Measurements from ENCODE around the gene TENT4A. TPM values are rescaled to one million over a fixed set of nuclear protein-coding genes. Genes with fewer than 3 reads are reported as not detected.
A peak's percentile ranks its signal among the peaks of the same experiment; 100 is the strongest.

The TENT4A gene
- total RNA-seq, 1 donor from 2014 or later: 16.1 TPM

DNA sequence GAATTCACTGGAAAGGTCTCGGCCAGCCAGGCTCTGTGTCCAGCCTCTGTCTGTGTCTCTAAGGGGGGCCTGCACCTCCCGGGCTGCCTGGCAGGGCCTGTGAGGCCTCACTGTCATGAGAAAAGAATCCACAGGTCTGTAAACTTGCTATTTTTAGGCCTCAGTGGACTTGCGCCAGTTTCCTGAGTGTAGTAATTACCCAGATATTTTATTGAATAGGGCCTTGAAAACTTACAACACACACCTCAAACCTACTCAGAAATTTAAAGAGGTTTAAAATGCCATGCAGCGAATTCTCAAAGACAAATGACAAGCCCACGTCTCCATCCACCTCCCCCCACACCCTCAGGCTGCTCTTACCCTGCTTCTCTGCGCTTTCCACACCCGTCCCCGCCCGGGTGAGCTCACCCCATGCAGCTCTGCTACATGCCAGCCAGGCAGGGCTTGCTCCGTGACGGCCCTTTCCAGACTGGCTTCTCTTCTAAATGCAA is 8.8 kb upstream of the TENT4A start:
- DNase-seq (ENCODE audit: low read depth): peak; percentile 64

GRCh38 chr5:6705088-6705487 is 8.1 kb upstream of the TENT4A start:
- no peak for DNase-seq (ENCODE audit: low read depth)
- no peak overlapping the region for H3K4me3 ChIP-seq (ENCODE audit: low read depth, low read length)
- TF ChIP-seq, protein P1, sequence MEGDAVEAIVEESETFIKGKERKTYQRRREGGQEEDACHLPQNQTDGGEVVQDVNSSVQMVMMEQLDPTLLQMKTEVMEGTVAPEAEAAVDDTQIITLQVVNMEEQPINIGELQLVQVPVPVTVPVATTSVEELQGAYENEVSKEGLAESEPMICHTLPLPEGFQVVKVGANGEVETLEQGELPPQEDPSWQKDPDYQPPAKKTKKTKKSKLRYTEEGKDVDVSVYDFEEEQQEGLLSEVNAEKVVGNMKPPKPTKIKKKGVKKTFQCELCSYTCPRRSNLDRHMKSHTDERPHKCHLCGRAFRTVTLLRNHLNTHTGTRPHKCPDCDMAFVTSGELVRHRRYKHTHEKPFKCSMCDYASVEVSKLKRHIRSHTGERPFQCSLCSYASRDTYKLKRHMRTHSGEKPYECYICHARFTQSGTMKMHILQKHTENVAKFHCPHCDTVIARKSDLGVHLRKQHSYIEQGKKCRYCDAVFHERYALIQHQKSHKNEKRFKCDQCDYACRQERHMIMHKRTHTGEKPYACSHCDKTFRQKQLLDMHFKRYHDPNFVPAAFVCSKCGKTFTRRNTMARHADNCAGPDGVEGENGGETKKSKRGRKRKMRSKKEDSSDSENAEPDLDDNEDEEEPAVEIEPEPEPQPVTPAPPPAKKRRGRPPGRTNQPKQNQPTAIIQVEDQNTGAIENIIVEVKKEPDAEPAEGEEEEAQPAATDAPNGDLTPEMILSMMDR (conservative IDR thresholded peaks at IDR 0.05; ENCODE audit: low read depth, low read length): no peak

More for the DNA sequence above, 8.8 kb upstream of the TENT4A start:
- H3K4me3 ChIP-seq (ENCODE audit: low read depth, low read length): no peak overlapping the region
- TF ChIP-seq, protein P1 (conservative IDR thresholded peaks at IDR 0.05; ENCODE audit: low read depth, low read length): no peak

DNA sequence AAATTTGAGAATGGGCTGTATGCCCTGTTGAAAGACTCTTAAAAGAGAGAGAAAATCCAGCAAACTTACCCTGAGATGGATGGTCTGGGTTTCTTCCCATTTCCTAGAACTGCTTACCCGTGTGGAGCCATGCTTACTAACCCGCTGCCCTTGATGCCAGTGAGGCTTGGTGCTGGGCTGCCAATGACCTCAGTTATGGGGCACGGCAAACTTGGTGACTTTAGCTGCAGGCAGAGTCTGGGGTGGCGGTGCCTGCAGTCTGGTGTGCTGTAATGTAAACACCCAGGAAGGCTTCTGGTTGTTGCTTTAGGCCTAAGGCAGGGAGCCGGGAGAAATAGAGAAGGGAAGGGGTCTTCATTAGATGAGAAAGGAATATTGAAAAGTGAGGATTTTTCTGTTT is 7.3 kb upstream of the TENT4A start:
- TF ChIP-seq, protein P1 (conservative IDR thresholded peaks at IDR 0.05; ENCODE audit: low read depth, low read length): no peak
- no peak for DNase-seq (ENCODE audit: low read depth)
- no peak overlapping the region for H3K4me3 ChIP-seq (ENCODE audit: low read depth, low read length)

DNA sequence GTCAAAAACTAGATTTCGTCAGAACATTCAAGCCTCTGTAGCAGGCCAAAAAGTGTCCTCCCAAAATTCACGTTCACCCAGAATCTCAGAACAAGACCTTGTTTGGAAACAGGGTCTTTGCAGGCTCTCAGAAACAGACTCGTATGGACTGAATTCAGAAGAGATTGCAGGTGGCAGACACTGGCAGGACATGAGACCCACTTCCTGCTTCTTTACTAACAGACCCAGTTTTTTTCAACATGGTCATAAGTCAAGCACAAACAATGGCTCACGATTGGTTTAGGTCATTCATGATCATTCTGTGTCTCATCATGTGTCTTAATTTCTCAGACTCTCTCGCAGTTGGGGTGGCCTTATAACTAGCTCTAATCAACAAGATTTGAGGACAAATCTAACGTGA is 5.4 kb upstream of the TENT4A start:
- no peak overlapping the region for H3K4me3 ChIP-seq (ENCODE audit: low read depth, low read length)
- DNase-seq (ENCODE audit: low read depth): no peak
- TF ChIP-seq, protein P1 (conservative IDR thresholded peaks at IDR 0.05; ENCODE audit: low read depth, low read length): no peak

DNA sequence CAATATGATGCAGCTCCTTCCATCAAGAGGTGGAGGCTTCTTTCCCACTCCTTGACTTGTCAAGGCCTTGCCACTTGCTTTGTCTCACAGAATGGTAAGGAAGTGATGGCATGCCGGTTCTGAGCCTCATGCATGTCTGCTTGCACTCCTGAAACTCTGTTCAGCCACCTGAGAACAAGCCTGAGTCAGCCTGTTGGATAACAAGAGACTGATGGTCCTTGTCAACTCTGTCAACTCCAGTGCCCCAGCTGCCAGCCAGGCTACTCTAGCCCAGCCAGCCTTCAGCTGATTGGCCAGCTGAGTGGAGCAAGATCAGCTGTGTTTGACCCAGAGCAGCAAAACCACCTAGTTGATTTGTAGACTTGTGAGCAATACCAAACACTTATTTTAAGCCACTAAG is 4.4 kb upstream of the TENT4A start:
- H3K4me3 ChIP-seq (ENCODE audit: low read depth, low read length): no peak overlapping the region
- TF ChIP-seq, protein P1 (conservative IDR thresholded peaks at IDR 0.05; ENCODE audit: low read depth, low read length): no peak
- no peak for DNase-seq (ENCODE audit: low read depth)

- TF ChIP-seq, protein P1 (conservative IDR thresholded peaks at IDR 0.05; ENCODE audit: low read depth, low read length): no peak
- peak; percentile 83 for DNase-seq (ENCODE audit: low read depth)
- H3K4me3 ChIP-seq (ENCODE audit: low read depth, low read length): no peak overlapping the region
Observed at GRCh38 chr5:6710070-6710469, 3.2 kb upstream of the TENT4A start.

DNA sequence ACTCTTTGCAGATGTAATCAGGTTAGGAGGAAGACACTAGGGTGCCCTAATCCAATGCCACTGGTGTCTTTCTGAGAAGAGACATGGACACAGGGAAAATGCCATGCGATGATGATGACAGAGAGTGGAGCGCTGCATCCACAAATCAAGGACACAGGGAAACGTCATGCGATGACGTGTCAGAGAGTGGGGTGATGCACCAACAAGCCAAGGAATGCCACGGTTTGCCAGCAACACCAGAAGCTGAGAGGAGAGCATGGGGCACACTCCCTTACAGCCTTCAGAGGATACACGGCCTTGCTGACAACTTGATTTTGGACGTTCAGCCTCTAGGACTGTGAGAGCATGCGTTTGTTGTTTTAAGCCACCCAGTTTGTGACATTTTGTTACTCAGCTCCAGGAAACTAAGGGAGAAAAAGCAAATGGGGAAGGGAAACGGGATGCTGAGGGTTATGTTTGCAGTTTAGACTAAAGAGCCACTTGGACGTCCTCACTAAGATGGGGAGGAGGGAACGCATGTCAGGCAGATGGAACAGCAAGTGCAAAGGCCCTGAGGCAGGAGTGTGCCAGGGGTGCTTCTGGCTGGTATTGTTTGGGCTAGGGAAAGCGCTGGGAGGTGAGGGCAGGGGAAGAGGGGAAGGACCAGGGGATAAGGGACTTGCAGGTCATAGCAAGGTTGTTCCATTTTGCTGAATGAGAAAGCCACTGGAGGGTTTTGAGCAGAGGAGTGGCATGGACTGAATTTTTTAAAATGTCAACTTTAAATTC is 2.5 kb upstream of the TENT4A start:
- H3K4me3 ChIP-seq (ENCODE audit: low read depth, low read length): no peak overlapping the region
- TF ChIP-seq, protein P1 (conservative IDR thresholded peaks at IDR 0.05; ENCODE audit: low read depth, low read length): no peak
- DNase-seq (ENCODE audit: low read depth): no peak

Data from epithelial cell of proximal tubule (primary cell).